Measurements from ENCODE around the gene RPA3. TPM values are rescaled to one million over a fixed set of nuclear protein-coding genes. Genes with fewer than 3 reads are reported as not detected.
A peak's percentile ranks its signal among the peaks of the same experiment; 100 is the strongest.

RPA3 gene
- total RNA-seq, 2 experiments from 2014 or later, result 32.9 to 36.5 TPM

DNA sequence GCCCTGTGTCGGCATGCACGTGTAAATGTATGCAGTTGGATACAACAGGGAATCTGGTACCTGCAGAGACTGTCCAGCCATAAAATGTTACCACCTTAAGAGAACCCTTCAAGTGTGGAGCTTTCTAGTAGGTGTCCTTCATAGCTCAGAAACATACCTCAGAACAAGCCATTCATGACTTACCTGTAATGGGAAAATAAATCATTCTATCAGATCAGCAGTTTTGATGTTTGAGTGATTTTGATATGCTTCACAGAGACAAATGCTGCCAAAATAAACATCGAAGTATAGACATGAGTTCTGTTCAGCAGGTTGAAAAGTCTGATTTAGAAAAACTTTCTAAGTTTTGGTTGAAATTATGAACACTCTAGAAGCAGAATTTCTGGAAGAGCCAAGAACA, 111.4 kb downstream of the RPA3 start:
- Histone ChIP-seq H3K27ac (ENCODE audit: low read depth in 1 of 2, low read length in 2 of 2) (no peak overlapping the region), H3K9me3 (ENCODE audit: control insufficient read depth in 1 of 2, insufficient read depth in 1 of 2, low read length in 2 of 2) (no peaks in the 10 kb centered on the region), H3K4me3 (ENCODE audit: low read length) (no peak overlapping the region), H3K27me3 (ENCODE audit: control insufficient read depth in 1 of 2, insufficient read depth in 2 of 2, low read length in 2 of 2) (no peaks in the 10 kb centered on the region), H3K4me1 (ENCODE audit: insufficient read depth, low read length) (no peaks in the 10 kb centered on the region), H3K36me3 (ENCODE audit: insufficient read depth, low read length) (peaks cover 12% of the 10 kb centered on the region)
- Mint-ChIP-seq H3K4me3 (no peak overlapping the region), H3K4me1 (ENCODE audit: low read depth) (no peaks in the 10 kb centered on the region), H3K27me3 (no peaks in the 10 kb centered on the region), H3K36me3 (ENCODE audit: low read depth) (peaks cover 23% of the 10 kb centered on the region), H3K27ac (no peak overlapping the region), H3K9me3 (no peaks in the 10 kb centered on the region)
- DNase-seq, result no peak
- CTCF ChIA-PET, result interaction anchor here (1.2 kb wide), 1 partner anchor 9 kb away, joined by 4 read pairs; no protein-coding TSS in a partner anchor
- TF ChIP-seq, protein P1, sequence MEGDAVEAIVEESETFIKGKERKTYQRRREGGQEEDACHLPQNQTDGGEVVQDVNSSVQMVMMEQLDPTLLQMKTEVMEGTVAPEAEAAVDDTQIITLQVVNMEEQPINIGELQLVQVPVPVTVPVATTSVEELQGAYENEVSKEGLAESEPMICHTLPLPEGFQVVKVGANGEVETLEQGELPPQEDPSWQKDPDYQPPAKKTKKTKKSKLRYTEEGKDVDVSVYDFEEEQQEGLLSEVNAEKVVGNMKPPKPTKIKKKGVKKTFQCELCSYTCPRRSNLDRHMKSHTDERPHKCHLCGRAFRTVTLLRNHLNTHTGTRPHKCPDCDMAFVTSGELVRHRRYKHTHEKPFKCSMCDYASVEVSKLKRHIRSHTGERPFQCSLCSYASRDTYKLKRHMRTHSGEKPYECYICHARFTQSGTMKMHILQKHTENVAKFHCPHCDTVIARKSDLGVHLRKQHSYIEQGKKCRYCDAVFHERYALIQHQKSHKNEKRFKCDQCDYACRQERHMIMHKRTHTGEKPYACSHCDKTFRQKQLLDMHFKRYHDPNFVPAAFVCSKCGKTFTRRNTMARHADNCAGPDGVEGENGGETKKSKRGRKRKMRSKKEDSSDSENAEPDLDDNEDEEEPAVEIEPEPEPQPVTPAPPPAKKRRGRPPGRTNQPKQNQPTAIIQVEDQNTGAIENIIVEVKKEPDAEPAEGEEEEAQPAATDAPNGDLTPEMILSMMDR (IDR thresholded peaks at IDR 0.05), result no peak
- intact Hi-C loops (cut with DNase I, micrococcal nuclease), result no loop called here
- ATAC-seq (ENCODE audit: poor library complexity), result no peak
- POLR2A ChIA-PET, result no interaction called here

DNA sequence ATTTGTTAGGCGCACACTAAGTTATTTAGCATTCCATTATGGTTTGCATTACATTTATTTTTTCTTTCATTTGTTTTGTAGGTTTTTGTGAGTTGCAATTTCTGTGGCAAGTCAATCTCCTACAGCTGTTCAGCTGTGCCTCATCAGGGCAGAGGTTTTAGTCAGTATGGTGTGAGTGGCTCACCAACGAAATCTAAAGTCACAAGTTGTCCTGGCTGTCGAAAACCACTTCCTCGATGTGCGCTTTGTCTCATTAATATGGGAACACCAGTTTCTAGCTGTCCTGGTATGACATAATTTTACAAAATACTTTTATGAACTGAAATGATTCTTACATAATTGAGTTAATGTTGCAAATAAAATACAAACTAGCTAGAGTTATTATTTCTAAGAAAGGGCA, 122.2 kb downstream of the RPA3 start:
- intact Hi-C loops (cut with DNase I, micrococcal nuclease), result loop anchor here in 1 of 2 experiments (5.0 kb wide), 2 partner anchors 86 to 166 kb away; no protein-coding TSS in a partner anchor
- ATAC-seq (ENCODE audit: poor library complexity), result no peak
- TF ChIP-seq, protein P1 (IDR thresholded peaks at IDR 0.05), result no peak

DNA sequence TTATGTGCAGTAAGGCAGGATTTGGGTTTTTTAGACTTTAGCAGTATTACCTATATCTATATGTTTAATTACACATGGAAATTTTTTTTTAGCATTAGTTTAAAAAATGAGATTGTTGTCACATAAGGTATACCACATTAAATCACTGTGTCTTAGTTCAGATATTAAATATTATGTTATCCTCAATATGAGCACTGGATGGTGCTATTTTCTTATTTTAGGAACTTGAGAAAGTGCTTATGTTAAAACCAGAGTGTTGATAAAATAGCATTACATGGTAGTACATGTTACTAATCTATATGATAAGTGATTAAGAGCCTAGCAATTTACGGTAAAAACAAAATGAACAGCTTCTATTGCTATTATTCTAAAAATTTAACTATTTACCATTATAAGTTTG, 123.0 kb downstream of the RPA3 start:
- Mint-ChIP-seq H3K4me3 (no peak overlapping the region), H3K4me1 (ENCODE audit: low read depth) (no peaks in the 10 kb centered on the region), H3K27me3 (no peaks in the 10 kb centered on the region), H3K36me3 (ENCODE audit: low read depth) (peaks cover 66% of the 10 kb centered on the region), H3K27ac (no peak overlapping the region), H3K9me3 (no peaks in the 10 kb centered on the region)
- no peaks in the 10 kb centered on the region for H3K4me1 ChIP-seq (ENCODE audit: insufficient read depth, low read length)
- DNase-seq (peak in 3 of 14 experiments; percentile 56), ATAC-seq (ENCODE audit: poor library complexity) (peak; percentile 58)
- H3K27me3 ChIP-seq (ENCODE audit: control insufficient read depth in 1 of 2, insufficient read depth in 2 of 2, low read length in 2 of 2), result no peaks in the 10 kb centered on the region
- H3K36me3 ChIP-seq (ENCODE audit: insufficient read depth, low read length), result peaks cover 35% of the 10 kb centered on the region
- CTCF ChIA-PET, result interaction anchor here (0.9 to 1.8 kb wide), 5 partner anchors 14 to 622 kb away, joined by 3 to 8 read pairs (median 3); partner anchors contain the start of gene UMAD1
- TF ChIP-seq, protein P1 (IDR thresholded peaks at IDR 0.05), result peak; percentile 54
- no peaks in the 10 kb centered on the region for H3K9me3 ChIP-seq (ENCODE audit: control insufficient read depth in 1 of 2, insufficient read depth in 1 of 2, low read length in 2 of 2)
- intact Hi-C loops (cut with DNase I, micrococcal nuclease), result loop anchor here (1.0 to 5.0 kb wide), 6 partner anchors 87 to 701 kb away; no protein-coding TSS in a partner anchor
- H3K4me3 ChIP-seq (ENCODE audit: low read length), result no peak overlapping the region
- H3K27ac ChIP-seq (ENCODE audit: low read depth in 1 of 2, low read length in 2 of 2), result no peak overlapping the region
- POLR2A ChIA-PET, result interaction anchor here (0.9 kb wide), 1 partner anchor 373 kb away, joined by 3 read pairs; the partner anchor contains the start of gene GLCCI1

More for the DNA sequence above, 122.2 kb downstream of the RPA3 start:
- Histone ChIP-seq H3K27ac (ENCODE audit: low read depth in 1 of 2, low read length in 2 of 2) (no peak overlapping the region), H3K4me1 (ENCODE audit: insufficient read depth, low read length) (no peaks in the 10 kb centered on the region), H3K4me3 (ENCODE audit: low read length) (no peak overlapping the region), H3K9me3 (ENCODE audit: control insufficient read depth in 1 of 2, insufficient read depth in 1 of 2, low read length in 2 of 2) (no peaks in the 10 kb centered on the region), H3K27me3 (ENCODE audit: control insufficient read depth in 1 of 2, insufficient read depth in 2 of 2, low read length in 2 of 2) (no peaks in the 10 kb centered on the region), H3K36me3 (ENCODE audit: insufficient read depth, low read length) (peaks cover 31% of the 10 kb centered on the region)
- no peaks in the 10 kb centered on the region for H3K27me3 Mint-ChIP-seq
- no peaks in the 10 kb centered on the region for H3K9me3 Mint-ChIP-seq
- CTCF ChIA-PET, result interaction anchor here (0.9 kb wide), 1 partner anchor 44 kb away, joined by 3 read pairs; the partner anchor contains the start of gene UMAD1
- peak in 2 of 14 experiments; percentile 3 to 53 for DNase-seq
- no peak overlapping the region for H3K4me3 Mint-ChIP-seq
- H3K27ac Mint-ChIP-seq, result no peak overlapping the region
- H3K4me1 Mint-ChIP-seq (ENCODE audit: low read depth), result no peaks in the 10 kb centered on the region
- H3K36me3 Mint-ChIP-seq (ENCODE audit: low read depth), result peaks cover 65% of the 10 kb centered on the region
- POLR2A ChIA-PET, result no interaction called here

Other genes with a start within 250 kb of the RPA3 start
- gene COL28A1, start 182.7 kb downstream of the RPA3 start, total RNA-seq, result under 1 TPM in 1 of 2 experiments, not detected in 1; 0.22 TPM
- gene MIOS, start 151.7 kb downstream of the RPA3 start, total RNA-seq, result 10 to 100 TPM; 30.8 to 33.3 TPM
- gene UMAD1, start 77.9 kb downstream of the RPA3 start, total RNA-seq, result 10 to 100 TPM; 11.0 to 15.3 TPM

Measured in CD4-positive, alpha-beta T cell (primary cell).